ENCODE results near the gene MYO9B.
"Not testable (repeated sequence)": the region's sequence is repeated elsewhere in the genome, so short reads cannot be mapped to it uniquely, and the experiment has no call there.

MYO9B gene

GRCh38 chr19:17094694-17095093, 19.1 kb downstream of the MYO9B start:
- DNase-seq: not testable (repeated sequence)

DNA sequence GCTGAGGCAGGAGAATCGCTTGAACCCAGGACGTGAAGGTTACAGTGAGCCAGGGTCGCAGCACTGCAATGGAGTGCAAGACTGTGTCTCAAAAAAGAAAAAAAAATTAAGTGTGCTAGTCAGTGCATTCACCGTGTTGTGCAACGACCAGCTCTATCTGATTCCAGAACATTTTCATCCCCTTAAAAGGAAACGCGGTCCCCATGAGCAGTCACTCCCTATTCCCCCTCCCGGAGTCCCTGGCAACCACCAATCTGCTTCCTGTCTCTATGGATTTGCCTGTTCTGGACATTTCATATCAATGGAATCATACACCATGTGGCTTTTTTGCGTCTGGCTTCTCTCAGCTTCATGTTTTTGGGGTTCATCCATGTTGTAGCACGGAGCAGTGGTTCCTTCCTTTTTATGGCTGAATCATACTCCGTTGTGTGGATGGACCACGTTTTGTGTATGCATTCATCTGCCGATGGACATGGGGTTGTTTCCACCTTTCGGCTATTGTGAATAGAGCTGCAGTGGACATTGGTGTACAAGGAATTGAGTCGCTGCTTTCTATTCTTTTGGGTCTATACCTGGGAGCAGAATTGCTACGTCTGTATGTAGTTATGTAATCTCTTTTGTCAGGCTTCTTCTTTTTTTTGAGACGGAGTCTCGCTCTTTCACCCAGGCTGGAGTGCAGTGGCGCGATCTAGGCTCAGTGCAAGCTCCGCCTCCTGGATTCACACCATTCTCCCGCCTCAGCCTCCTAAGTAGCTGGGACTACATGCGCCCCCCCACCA, 19.8 kb downstream of the MYO9B start:
- DNase-seq: no peak

- DNase-seq: no peak
These were observed 22.1 kb downstream of the MYO9B start for GRCh38 chr19:17097593-17098126.

GRCh38 chr19:17098326-17098725, 22.7 kb downstream of the MYO9B start:
- no peak for DNase-seq

DNA sequence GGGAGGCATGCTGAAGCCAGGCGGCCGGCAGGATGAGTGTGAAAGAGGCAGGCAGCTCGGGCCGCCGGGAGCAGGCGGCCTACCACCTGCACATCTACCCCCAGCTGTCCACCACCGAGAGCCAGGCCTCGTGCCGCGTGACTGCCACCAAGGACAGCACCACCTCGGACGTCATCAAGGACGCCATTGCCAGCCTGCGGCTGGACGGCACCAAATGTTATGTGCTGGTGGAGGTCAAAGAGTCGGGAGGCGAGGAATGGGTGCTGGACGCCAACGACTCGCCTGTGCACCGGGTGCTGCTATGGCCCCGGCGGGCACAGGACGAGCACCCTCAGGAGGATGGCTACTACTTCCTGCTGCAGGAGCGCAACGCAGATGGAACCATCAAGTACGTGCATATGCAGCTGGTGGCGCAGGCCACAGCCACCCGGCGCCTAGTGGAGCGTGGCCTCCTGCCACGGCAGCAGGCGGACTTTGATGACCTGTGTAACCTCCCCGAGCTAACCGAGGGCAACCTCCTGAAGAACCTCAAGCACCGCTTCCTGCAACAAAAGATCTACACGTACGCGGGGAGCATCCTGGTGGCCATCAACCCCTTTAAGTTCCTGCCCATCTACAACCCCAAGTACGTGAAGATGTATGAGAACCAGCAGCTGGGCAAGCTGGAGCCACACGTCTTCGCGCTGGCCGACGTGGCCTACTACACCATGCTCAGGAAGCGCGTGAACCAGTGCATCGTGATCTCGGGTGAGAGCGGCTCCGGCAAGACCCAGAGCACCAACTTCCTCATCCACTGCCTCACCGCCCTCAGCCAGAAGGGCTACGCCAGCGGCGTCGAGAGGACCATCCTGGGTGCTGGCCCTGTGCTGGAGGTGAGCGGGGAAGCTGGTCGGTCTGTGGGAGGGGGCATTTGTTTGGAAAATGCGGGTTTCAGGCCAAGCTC, 26.4 kb downstream of the MYO9B start:
- DNase-seq: no peak

DNA sequence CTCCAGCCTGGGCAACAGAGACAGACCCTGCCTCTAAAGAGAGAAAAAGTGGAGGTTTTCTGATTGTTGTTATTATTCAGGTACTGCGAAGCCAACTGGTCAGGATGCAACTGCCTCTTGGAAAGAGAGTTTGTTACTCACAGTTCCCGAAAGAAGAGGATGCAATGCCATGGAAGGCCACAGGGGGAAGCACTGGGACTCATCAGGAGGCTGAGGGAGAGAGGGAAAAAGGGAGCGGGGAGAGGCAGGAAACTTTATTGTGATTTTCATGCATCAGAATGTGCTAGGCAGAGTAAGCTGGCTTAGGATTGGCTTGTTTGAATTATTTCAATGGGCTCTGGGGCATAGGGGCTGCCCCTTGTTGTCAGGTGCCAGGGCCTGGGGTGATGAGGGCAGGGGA, 27.6 kb downstream of the MYO9B start:
- no peak for DNase-seq

GRCh38 chr19:17104679-17105078, 29.1 kb downstream of the MYO9B start:
- no peak for DNase-seq

DNA sequence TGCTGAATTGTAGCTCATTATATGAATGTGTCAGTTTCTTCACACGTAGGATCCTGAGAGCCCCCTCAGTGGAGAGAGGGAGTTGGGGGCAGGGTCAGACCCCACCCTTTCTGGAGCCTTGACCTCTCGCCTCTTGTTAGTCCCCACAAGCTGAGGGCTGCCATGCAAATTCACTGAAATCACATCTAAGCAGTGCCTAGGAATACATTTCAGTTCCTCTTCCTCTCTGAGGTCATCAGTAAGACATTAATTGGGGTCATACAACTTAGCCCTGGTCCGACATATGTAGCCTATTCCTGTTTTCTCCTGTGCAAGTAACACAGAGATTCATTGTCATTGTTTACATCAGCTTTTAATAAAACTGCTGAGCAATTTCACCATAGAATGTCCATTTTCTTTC, 30.0 kb downstream of the MYO9B start:
- DNase-seq: no peak

GRCh38 chr19:17106964-17107363, 31.4 kb downstream of the MYO9B start:
- not testable (repeated sequence) for DNase-seq

- DNase-seq: no peak
These were observed 32.2 kb downstream of the MYO9B start for GRCh38 chr19:17107546-17108452.

- DNase-seq: no peak
These were observed 32.8 kb downstream of the MYO9B start for GRCh38 chr19:17108453-17108784.

GRCh38 chr19:17109300-17109699, 33.7 kb downstream of the MYO9B start:
- DNase-seq: no peak

DNA sequence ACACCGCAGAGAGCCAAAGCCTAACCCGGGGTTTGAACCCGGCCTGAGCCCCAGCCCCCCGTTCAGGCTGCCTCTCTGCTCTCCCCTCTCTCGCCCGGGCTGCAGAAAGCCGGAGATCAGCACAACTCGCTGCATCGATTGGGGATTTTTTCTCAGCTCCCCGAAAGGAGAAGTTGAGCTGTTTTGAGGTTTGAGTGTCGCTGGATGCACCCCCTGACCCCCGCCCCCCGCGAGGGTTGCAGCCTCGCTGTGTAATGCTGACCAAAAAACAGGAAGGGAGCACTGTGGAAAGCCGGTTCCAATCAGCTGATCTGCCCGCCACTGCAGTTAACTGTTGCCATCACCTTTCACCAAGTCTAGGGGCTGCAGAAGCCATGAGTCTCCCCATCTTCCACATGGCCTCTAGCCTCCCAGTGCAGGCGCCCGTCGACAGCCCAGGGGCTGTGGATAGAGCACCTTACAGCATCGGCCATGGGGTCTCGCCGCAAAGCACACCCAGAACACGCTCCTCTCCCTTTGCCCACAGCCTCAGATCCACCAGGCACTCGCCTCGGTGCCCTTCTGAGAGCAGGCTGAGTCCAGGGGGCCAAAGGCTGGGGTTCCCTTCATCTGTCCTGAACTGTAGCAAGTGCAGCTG, 34.5 kb downstream of the MYO9B start:
- no peak for DNase-seq

DNA sequence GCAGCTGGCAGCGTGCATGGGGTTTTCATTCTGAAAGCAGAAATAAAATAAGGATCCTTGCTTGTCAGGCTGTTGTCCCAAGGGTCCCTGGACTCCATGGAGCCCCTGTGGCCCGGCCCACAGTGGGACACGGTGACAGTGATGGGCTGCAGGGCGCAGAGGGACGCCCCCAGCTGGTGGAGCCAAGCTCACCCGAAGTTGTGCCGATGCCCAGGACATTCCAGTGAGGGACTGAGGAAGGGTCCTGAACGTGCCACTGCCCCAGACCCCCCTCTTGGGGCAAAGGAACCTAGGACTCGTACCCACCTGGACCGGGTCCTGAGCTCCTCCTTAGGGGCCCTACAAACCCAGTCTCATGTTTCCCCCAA, 35.0 kb downstream of the MYO9B start:
- DNase-seq: no peak

DNA sequence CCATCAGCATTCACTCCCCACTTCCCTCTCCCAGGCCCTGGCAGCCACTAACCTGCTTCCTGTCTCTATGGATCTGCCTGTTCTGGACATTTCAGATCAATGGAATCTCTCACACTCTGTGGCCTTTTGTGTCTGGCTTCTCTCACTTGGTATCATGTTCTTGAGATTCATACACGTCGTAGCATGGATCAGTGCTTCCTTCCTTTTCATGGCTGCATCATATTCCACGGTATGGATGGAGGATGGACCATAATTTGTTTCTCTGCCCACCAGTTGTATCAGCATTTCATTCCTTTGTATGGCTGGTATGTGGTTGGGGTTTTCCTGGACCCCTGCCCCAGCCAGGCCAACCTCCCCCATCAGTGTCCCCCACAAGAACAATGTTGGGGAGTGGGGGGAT, 36.2 kb downstream of the MYO9B start:
- no peak for DNase-seq

- no peak for DNase-seq
These were observed 36.7 kb downstream of the MYO9B start for GRCh38 chr19:17112271-17112670.

DNA sequence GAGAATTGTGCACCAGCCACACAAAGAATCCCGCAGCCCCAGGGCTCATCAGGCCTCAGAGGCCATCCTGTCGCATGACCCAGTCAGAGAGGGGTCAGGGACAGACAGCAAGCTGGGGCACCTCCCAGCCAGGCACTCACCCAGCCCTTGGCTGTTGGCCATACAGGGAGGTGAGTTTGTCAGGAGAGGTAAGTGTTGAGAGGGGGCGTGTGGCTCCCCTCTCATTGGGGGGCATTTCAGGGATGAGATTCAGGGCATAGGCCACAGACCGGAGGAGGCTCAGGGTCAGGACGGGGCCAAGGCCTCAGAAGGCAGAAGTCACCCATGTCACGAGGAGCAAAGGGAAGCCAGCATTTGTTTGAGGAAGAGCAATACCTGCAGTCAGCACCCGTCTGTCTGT, 37.1 kb downstream of the MYO9B start:
- no peak for DNase-seq

GRCh38 chr19:17113127-17113785, 37.7 kb downstream of the MYO9B start:
- no peak for DNase-seq

DNA sequence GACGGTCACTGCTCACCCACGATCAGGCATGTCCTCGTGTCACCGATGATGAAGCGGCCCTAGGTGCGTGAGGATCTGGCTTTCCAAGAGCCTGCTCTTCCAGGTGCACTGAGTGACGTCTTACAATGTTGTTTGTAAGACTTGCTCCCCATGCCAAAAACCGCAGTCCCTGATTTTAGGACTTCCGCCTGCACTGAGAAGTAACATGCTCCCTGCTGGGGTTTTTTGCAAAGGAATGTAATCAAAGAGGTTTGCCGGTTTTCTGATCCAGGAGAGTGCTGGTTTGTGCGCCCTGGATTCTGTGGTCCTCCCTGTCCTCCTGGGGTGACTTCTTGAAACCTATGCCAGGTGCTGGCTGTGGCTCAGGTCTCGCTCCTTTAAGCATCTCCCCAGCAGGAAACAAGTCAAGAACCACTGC, 38.8 kb downstream of the MYO9B start:
- DNase-seq: no peak

- DNase-seq: no peak
These were observed 41.6 kb downstream of the MYO9B start for GRCh38 chr19:17116996-17117702.

DNA sequence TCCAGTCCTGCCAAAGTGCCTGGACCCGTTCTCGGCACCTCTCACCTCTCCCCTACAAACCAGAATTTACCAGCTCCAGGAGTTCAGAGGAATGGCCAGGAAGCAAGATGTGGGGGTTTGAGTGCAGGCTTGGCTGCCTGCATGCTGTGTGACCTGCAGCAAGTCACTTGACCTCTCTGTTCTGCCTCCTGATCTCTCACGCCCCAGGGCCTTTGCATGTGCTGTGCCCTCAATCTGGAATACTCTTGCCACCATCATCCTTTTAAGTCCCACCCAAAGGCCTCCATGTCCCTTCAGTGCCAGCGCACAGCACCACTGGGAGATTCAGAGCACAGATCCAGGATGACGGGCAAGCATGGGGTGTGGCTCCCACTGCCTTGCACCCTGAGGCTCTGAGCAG, 43.4 kb downstream of the MYO9B start:
- no peak for DNase-seq

Measured in stimulated activated CD4-positive, alpha-beta T cell treated with anti-CD3 and anti-CD28 coated beads, Interleukin-4, amount 100 ng/mL, for 24 hours (primary cell).